ENCODE measurements around the gene MED20.

- TF ChIP-seq POLR2A (IDR thresholded peaks at IDR 0.05; ENCODE audit: low read depth): no peak
- no peak for TF ChIP-seq CTCF (IDR thresholded peaks at IDR 0.05)
- TF ChIP-seq POLR2AphosphoS5 (IDR thresholded peaks at IDR 0.05): no peak
Observed at GRCh38 chr6:41954668-41955067, 33.7 kb upstream of the MED20 start.

Data from esophagus muscularis mucosa (tissue), 3 donors.